ENCODE results near the gene LCN9. TPM values are rescaled to one million over a fixed set of nuclear protein-coding genes. Genes with fewer than 3 reads are reported as not detected.
"Not testable (repeated sequence)": the region's sequence is repeated elsewhere in the genome, so short reads cannot be mapped to it uniquely, and the experiment has no call there.

The LCN9 gene, protein sequence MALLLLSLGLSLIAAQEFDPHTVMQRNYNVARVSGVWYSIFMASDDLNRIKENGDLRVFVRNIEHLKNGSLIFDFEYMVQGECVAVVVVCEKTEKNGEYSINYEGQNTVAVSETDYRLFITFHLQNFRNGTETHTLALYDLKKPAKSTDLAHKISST
- total RNA-seq, result not detected in 2 replicates

DNA sequence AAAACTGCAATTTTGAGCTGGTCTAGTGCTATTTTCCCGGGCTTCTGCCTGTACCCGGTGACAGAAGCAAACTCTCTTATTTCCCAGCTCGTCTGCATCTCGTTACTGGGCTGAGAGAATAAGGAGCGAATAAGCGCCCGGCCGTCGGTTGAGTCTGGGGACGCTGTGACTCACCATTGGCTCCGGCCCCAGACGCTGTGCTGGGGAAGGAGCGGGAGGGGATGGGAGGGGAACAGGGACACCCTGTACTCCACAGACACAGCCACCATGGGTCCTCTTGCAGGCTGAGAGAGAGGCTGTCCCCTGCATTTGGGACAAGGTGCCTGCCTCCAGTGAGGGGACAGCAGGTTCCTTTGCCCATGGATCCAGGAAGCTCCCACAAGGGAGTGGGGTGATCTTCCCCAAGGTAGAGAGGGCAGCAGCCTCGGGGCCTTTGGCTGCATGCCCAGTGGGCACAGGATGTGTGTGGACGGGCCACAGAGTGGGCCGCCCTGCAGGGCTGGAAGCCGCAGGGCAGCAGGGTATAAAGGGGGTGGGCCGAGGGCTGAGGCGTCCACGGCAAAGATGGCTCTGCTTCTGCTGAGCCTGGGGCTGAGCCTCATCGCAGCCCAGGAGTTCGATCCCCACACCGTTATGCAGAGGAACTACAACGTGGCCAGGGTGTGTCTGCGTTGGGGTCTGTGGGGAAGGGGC, at the start of gene LCN9:
Gene LCN9, plus strand, starts transcription at position 552 of the 693 bp plus-strand sequence. Its CDS starts 13 bp downstream, at position 565.
- intact Hi-C loops (cut with micrococcal nuclease), result no loop called here

DNA sequence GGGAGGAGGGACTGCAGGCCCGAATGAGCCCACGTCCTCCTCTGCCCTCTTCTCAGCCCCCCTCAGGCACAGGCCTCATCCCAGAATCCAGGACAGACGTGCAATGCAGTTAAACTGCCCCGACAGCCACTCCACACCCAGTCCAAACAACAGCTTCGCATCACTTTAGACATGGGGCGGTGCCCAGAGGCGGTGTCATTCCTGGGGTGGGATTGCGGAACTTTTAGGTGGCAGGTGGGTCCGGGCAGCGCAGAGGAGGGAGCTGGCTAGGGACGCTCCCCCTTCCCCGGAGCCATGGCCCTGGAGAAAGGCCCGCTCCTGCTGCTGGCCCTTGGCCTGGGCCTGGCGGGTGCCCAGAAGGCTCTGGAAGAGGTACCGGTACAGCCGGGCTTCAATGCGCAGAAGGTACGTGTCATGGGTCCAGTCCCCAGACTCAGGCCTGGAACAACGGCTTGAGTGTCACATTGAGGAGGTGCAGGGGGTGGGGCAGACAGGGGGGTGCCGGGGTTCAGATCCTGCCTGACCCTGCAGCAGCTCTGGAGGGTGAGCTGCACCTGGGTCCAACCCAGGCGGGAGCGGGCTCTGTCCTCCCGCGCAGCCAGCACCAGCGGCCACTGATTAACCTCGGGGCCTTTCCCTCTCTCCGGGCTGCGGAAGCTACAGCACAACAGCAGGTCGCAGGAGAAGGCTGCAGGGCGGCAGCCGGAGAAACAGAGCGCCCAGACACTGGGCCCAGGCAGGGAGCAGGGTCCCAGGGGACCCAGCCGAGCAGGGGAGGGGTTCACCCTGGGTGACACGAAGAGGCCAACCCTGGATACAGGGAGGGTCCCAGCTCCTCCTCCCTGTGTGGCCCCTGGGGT, 48.9 kb upstream of the LCN9 start:
- intact Hi-C loops (cut with micrococcal nuclease), result no loop called here

DNA sequence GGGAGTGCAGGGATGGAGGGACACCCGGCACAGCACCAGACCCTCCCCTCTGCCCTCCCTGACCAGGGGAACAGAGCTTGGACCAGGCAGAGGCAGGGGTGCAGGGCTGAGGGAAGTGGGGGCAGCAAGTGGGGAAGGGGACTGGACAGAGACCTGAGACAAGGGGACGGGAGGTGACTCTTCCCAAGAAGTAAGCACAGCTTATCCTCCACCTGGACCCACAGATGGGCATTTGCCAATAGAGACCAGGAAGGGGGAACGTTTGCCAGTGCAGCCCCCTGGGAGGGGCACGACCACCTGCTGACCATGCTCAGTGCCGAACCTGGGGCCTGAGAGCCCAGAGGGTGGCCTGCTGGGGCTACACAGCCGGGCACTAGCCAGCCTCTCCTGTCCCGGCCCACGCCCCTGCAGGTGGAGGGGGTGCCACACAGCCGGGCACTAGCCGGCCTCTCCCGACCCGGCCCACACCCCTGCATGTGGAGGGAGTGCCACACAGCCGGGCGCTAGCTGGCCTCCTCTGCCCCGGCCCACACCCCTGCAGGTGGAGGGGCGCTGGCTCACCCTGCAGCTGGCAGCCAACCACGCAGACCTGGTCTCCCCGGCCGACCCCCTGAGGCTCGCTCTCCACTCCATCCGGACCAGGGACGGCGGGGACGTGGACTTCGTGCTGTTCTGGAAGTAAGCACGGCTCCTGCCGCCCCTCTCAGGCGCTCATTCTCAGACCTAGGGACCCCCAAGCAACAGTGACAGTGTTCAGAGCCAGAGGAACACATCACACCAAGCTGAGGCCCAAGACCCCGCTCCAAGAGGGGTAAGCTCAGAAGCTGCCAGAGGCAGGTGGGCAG, 48.1 kb upstream of the LCN9 start:
- intact Hi-C loops (cut with micrococcal nuclease), result no loop called here

DNA sequence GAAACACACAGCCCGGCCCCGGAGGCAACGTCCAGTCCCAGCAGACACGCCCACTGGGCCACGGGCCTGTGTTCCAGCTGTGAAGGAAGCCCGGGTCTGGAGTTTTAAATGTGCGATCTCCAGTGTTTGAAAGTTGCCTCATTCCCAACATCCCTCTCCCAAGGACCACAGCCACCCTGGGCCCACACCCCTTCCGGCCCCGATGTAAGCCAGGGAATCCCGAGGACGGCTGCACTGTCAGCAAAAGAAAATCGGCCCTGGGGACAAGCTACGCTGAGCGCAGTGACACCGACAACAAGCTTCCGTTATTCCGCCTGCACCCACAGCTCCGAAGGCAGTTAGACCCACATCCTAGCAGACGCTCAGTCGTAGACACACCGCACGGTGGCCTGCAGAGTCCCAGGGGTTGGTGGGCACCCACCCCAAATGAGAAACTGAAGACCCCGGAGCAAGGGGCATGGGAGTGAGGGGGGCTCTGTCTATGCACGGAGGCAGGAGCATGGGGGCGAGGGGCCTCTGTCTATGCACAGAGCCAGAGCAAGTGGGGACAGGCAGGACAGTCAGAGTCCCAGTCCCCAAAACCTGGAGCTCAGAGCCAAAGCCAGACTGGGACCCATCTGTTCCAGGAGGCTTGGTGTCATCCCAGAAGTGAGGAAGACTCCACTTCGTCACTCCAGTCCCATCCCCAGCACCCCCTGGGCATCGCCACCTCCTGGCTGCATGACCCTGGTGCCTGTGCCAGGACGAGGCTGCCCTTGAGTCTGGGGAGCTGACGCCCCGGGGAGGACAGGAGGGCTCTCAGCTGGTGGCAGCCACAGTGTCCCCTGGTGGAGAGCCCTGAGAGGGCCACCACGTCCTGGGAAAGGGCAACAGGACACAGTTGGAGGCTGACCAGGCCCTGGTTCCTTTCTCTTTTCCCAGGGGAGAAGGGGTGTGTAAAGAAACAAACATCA, 47.2 kb upstream of the LCN9 start:
- intact Hi-C loops (cut with micrococcal nuclease), result no loop called here

DNA sequence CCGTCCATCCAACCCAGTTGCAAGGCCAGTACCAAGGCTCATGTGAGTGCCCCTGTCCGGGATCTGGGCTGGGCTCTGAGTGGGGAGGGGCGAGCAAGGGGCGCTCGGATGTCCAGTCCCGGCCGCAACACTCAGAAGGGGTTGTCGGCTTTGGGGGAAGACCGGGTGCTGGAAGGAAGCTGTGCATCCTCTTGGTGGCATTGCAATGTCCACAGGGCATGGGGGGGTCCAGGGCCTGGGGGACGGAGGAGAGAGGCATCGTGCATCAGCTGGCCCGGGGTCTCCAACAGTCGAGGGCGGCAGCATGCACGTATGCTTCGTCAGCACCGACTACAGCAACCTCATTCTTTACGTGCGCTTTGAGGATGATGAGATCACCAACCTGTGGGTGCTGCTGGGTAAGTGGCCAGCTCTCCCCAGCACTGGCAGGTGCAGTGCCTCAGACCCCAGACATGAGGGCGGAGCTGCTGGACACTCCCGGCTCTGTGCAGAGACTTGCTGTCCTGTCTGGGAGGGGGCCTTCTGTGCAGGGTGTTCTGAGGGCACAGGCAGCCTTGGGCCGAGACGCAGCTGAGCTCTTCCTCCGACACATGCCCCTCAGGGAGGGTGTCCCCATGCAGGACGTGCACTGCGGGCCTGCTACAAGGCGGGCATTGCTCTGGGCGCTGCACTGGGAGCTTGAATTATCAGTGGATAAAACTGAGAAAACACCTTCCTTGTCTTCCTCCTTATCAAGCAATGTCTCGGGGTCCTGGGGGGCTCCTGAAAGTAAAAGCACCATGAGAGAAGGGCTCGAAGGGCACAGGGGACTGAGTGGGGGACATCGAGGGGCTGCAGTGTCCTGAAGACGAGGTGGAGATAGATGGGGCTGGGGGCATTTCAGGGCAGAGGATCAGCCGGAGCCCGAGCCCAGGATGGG, 46.2 kb upstream of the LCN9 start:
- intact Hi-C loops (cut with micrococcal nuclease), result no loop called here

DNA sequence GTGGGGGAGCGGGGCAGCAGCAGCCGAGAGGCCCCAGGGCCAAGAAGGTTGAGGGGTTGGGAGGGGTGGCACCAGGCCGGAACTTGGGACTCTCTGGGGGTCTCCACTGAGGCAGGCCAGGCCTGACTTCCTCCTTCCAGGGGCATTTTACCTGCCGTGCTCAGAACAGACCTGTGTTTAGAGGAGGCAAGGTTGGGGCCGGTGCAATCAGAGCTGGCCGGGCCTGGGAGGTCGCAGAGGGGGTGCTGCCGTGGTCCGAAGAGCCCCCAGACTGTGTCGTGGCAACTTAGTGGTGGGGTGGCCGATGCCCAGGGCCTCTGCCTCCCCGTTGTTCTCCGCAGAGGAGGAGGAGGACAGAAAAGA, 45.6 kb upstream of the LCN9 start:
- intact Hi-C loops (cut with micrococcal nuclease), result no loop called here

DNA sequence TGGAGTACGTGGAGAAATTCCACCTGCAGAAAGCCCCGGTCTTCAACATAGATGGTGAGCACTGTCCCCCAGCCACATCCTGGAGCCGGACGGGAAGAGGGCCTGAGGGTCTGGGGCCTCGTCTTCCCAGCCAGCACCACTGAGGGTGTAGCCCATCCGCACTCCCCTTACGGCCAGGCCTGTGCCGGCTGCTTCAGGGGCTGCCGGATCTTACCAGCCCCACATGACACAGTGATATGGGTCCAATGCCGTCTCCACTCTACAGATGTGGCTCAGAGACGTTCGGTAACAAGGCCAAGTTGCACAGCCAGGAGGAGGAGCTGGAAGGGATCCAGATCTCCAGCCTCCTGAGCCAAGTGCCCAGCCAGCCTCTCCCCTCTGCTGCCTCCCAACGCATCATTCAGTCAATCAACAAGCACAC, 45.1 kb upstream of the LCN9 start:
- intact Hi-C loops (cut with micrococcal nuclease), result no loop called here

DNA sequence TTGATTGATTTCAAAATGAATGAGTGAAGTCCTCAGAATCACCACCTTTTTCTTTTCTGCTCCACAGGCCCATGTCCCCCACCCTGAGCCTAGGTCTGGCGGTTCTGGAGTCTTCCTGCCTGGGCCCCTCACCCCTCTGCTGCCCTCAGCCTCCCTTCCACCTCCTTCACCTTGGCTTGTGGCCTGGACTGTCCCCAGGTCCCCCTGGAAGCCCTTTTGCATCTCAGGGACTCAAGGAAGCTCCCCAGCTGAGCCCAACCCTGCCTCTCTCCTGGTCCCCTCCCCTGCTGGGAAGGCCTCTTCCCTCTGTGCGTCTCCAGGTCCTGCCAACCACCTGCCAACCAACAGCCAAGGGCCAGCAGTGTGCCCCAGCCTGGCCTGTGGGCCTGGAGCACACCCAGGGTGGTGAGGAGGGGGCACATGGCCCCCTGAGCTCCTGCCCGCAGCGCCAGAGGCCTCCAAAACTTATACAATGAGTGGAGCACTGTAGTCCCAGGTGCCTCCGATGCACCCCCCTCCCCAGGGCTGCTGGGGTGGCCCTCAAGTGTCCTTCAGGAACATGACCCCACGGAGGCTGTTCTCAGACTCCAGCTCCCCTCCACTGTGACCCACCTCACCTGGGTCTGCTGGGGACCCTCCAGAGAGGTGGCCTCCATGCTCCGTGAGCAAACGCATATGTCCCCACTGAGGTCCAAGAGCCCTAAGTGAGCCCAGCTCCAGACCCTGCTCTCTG, 44.1 kb upstream of the LCN9 start:
- intact Hi-C loops (cut with micrococcal nuclease), result no loop called here

DNA sequence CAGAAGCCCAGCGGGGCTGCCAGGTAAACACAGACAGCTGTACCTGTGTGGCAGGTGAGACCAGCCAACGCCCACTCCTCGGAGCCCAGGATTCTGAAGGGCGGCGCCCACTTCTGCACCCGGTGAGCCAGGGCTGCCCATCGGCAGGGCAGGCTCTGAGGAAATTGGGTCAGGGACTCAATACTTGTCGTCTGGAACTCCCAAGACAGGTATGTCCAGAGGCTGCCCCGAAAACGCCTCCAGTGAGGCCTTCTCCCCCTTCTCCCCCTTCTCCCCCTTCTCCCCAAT, 43.6 kb upstream of the LCN9 start:
- intact Hi-C loops (cut with micrococcal nuclease), result no loop called here

DNA sequence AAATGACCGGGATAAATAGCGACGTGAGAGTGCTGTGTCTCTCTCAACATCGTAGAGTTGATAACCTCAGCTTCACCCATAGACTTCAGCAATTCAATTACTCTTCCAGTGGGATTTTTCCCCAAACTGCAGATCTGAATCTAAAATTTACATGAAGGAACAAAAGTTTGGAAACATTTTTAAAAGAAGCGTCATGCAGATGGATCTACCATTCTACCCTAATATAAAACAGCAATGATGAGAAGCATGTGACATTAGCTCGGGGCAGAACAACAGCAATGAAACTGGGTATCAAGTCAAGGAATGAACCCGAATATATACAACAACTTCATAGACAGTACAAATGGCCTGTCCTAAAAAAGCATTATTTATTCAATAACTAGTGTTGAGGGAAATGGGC, 42.6 kb upstream of the LCN9 start:
- intact Hi-C loops (cut with micrococcal nuclease), result no loop called here

DNA sequence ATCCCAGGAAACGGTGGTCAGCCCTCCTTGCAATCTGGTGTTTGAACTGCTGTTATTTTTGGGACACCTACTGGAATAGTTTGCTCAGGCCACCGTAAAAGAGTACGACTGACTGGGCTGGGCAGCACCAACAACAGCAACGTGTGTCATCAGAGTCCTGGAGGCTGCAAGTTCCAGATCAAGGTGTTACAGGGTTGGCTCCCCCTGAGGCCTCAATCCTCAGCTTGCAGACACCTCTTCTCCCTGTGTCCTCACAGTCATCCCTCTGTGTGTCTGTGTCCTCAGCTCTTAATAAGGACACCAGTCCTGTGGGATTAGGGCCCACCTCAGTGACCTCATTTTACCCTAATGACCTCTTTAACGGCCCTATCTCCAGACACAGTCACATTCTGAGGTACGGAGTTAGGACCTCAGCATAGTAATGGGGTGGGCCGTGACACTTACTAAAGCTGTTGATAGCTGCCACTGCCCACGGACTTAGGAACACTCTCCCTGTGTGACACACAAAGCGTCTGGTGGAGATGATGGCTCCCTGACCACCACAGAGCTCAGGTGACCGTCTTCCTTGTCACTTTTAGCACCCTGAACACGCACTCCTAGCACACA, 40.6 kb upstream of the LCN9 start:
- intact Hi-C loops (cut with micrococcal nuclease), result no loop called here

DNA sequence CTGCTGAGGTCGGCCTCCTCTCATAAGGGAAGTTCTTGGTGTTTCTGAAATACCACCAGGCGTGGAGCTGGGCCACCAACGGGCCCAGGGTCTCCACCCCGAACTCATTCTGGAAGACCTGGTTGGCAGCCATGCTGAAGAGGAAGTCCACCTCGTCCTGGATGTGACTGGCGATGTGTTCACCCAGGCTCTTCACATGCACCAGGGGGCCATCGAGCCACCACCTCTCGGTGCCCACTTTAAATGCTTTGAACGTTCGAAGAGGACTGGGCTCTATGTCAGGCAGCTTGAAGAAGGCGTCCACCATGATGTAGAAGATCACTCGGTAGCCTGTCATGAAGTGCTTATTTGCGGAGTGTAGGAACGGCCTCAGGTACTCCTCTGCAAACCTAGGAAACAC, 38.8 kb upstream of the LCN9 start:
- intact Hi-C loops (cut with micrococcal nuclease), result no loop called here

DNA sequence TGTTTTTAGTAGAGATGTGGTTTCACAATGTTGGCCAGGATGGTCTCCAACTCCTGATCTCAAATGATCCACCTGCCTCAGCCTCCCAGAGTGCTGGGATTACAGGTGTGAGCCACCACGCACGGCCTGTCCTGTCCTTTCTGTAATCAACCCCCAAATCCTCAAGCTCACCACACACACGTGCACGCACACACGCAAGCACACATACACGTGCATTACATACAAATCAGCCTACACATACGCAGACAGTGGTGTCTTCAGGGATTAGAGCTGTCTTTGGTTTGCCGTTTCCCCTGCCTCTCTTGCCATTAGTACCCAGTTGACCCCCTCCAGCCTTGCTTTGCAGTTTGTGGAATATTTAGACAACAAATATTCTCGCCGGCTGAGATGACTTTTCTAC, 30.3 kb upstream of the LCN9 start:
- intact Hi-C loops (cut with micrococcal nuclease), result no loop called here

DNA sequence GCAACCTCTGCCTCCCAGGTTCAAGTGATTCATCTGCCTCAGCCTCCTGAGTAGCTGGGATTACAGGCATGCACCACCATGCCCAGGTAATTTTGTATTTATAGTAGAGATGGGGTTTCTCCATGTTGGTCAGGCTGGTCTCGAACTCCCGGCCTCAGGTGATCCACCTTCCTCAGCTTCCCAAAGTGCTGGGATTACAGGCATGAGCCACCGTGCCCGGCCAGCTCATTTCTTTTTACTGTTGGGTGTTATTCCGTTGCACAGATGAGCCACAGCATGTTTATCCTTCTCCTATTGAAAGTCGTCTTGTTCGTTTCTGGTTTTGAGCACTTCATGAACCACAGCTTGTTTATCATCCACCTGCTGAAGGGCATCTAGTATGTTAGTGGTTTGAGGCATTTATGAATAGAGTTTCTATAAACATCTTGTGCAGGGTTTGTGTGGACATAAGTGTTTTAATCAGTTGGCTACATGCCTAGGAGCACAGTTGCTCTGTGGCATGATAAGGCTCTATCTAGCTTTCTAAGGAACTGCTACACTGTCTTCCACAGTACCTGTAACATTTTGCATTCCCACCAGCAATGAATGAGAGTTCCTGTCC, 26.1 kb upstream of the LCN9 start:
- intact Hi-C loops (cut with micrococcal nuclease), result not testable (repeated sequence)

DNA sequence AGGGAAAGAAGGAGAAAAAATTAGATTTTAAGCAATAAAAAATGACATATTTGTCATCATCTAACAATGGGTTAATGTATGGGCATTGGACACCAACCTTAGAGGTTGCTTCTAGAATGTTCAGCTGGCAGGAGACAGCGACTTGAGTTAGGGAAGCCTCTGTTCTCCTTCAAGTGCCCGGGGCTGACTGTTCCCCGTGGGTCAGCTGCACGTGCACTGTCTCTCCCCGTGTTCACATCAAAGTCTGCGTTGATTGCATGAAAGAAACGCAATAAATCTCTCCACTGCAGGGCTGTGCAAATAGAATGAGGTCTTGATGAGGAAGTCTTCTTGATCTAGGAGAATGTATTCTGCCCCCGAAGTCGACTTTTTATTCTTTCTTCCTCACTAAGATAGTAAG, 23.9 kb upstream of the LCN9 start, which contains the start of gene GLT6D1:
Gene GLT6D1, minus strand, starts transcription at position 345 of the 400 bp plus-strand sequence. CDS start 353 bp downstream, outside the sequence.
- intact Hi-C loops (cut with micrococcal nuclease), result no loop called here

DNA sequence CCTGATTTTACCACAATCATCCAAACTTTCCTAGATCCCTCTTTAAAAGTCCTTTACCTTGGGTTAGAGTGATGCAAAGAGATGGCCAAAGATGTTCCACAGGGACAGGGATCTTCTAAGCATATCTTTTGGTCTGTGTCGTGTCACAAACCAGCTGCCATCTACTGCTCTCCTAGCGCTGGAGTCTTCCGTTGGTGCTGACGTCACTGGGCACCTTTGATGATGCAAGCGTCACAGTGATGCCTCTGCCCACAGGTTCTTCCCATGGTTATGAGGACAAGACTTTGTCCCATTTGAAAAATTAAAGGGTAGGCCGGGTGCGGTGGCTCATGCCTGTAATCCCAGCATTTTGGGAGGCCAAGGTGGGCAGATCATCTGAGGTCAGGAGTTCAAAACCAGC, 22.1 kb upstream of the LCN9 start:
- intact Hi-C loops (cut with micrococcal nuclease), result no loop called here

DNA sequence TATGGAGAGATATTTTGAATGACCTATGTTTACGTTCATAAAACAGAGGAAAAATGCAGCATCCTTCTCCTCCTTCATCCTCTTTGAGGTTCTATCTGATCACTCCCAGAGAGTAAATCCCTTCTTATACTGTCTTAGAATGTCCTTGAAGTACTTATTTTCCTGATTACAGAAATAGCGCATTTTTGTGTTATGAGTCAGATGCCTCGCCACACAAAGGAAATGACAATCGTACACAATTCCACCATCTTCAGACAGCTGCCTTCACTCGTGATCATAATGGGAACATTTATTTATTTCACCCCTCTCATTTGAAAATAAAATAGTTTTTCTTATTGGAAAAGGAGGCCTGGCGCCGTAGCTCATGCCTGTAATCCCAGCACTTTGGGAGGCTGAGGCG, 21.4 kb upstream of the LCN9 start:
- intact Hi-C loops (cut with micrococcal nuclease), result no loop called here

DNA sequence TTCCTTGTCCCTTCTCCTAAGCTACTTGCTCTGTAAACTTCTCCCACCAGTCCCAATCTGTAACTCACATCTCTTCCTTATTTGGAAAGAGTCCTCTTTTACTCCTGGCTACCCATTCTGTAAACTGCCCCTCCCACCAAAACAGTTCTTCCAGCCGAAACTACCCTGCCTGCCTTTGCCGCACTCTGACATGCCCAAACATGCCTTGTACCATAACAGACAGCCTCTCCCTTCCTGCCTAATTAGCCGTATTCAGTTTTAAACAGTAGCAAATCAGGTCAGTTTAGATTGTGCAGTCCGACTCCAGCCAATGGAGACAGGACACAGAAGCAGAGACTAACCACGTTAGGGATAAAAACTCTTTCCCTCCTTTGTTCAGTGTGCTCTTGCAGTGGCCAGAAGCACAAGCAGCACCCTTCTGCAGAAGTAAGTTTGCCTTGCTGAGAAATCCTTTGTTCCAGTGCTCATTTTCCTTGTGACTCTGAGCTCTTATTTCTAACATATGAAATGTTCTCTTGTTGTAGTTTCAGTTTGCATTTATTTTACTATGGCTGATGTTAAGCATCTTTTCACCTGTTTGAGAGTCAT, 18.4 kb upstream of the LCN9 start:
- intact Hi-C loops (cut with micrococcal nuclease), result no loop called here

Measured in T-helper 2 cell treated with Interferon-gamma antibody and Interleukin-4, amounts not matched to agents 100 ng/mL and 5 ng/mL, for 36 hours (primary cell).